GM23338 (cell line): ENCODE data around the gene ARHGAP42. TPM values are rescaled to one million over a fixed set of nuclear protein-coding genes. Genes with fewer than 3 reads are reported as not detected.

Source experiments
- ATAC-seq: fragments of 200-7000 bp; cut with Tn5 transposase; 3 replicates; pipeline ENCODE4 v1.9.1; 2020
- DNase-seq: peaks from one replicate; pipeline ENCODE4 v3.0.0-alpha.2; 2015; ENCODE audit warnings: low spot score
- H2AFZ ChIP-seq: fragments of 200-600 bp; sonication (generic); 2 replicates; pipeline ENCODE4 v1.8.0; 2016; ENCODE audit warnings: antibody characterized with exemption, mild to moderate bottlenecking, moderate library complexity
- H3F3A ChIP-seq: fragments of 200-600 bp; sonication (generic); replicated peaks from 2 replicates; pipeline ENCODE4 v1.8.0; 2017; ENCODE audit warnings: antibody characterized with exemption, mixed run types, low read depth
- H3K27ac ChIP-seq: fragments of 200-600 bp; sonication (generic); 2 replicates; pipeline ENCODE4 v1.6.1; 2016; ENCODE audit warnings: low read depth
- H3K27me3 ChIP-seq: fragments of 200-600 bp; sonication (generic); 2 replicates; pipeline ENCODE4 v1.8.0; 2016; ENCODE audit warnings: mild to moderate bottlenecking, mixed run types, moderate library complexity; ENCODE audit not compliant: insufficient read depth
- H3K36me3 ChIP-seq: fragments of 200-600 bp; sonication (generic); 2 replicates; pipeline ENCODE4 v1.8.0; 2016; ENCODE audit warnings: mild to moderate bottlenecking; ENCODE audit not compliant: insufficient read depth
- H3K4me1 ChIP-seq: fragments of 200-600 bp; sonication (generic); 2 replicates; pipeline ENCODE4 v1.8.0; 2016; ENCODE audit warnings: mild to moderate bottlenecking, moderate library complexity; ENCODE audit not compliant: insufficient read depth
- H3K4me2 ChIP-seq: fragments of 200-600 bp; sonication (generic); 2 replicates; pipeline ENCODE4 v1.7.1; 2017; ENCODE audit warnings: mixed run types
- H3K4me3 ChIP-seq: fragments of 200-600 bp; sonication (generic); 2 replicates; pipeline ENCODE4 v1.6.1; 2016; ENCODE audit warnings: mixed run types
- H3K79me2 ChIP-seq: fragments of 200-600 bp; sonication (generic); replicated peaks from 2 replicates; pipeline ENCODE4 v1.8.0; 2017; ENCODE audit warnings: mild to moderate bottlenecking; ENCODE audit not compliant: insufficient read depth
- H3K9me2 ChIP-seq: fragments of 200-600 bp; sonication (generic); 2 replicates; pipeline ENCODE4 v1.8.0; 2017; ENCODE audit not compliant: insufficient read depth
- H4K20me1 ChIP-seq: fragments of 200-600 bp; sonication (generic); replicated peaks from 2 replicates; pipeline ENCODE4 v1.8.0; 2017; ENCODE audit warnings: mild to moderate bottlenecking; ENCODE audit not compliant: insufficient read depth
- H3K27ac Mint-ChIP-seq: 2 replicates; pipeline ENCODE4 v1.8.0; 2020; ENCODE audit warnings: inconsistent platforms, mild to moderate bottlenecking, moderate library complexity, mixed read lengths
- H3K27me3 Mint-ChIP-seq: 3 replicates; pipeline ENCODE4 v1.8.0; 2022; ENCODE audit warnings: low read depth, mild to moderate bottlenecking, moderate library complexity, mixed read lengths, inconsistent platforms; ENCODE audit not compliant: insufficient read depth, poor library complexity
- H3K36me3 Mint-ChIP-seq: 3 replicates; pipeline ENCODE4 v1.8.0; 2021; ENCODE audit warnings: low read depth, mild to moderate bottlenecking, inconsistent platforms, moderate library complexity, mixed read lengths
- H3K4me1 Mint-ChIP-seq: 3 replicates; pipeline ENCODE4 v1.8.0; 2020; ENCODE audit warnings: mild to moderate bottlenecking, inconsistent platforms, mixed read lengths
- H3K4me3 Mint-ChIP-seq: 3 replicates; pipeline ENCODE4 v1.8.0; 2021; ENCODE audit warnings: moderate library complexity, mild to moderate bottlenecking, inconsistent platforms, mixed read lengths
- H3K9me3 Mint-ChIP-seq: 3 replicates; pipeline ENCODE4 v1.8.0; 2020; ENCODE audit warnings: moderate library complexity, mild to moderate bottlenecking, inconsistent platforms, mixed read lengths
- CTCF ChIP-seq, 2 experiments: fragments of 200-600 bp in 1 of 2; sonication (generic) in 1 of 2; conservative IDR thresholded peaks; 2 replicates each; pipeline versions ENCODE4 v1.5.1 to v1.6.1; 2016 to 2017; ENCODE audit warnings: antibody characterized with exemption in 2 of 2, low read depth in 2 of 2, mild to moderate bottlenecking in 2 of 2, moderate library complexity in 1 of 2
- ETS1 ChIP-seq: IDR thresholded peaks from 2 replicates; pipeline ENCODE4 v1.6.1; 2016; ENCODE audit warnings: antibody characterized with exemption
- EZH2 ChIP-seq: fragments of 200-600 bp; sonication (generic); IDR thresholded peaks from one replicate; pipeline ENCODE4 v1.8.0; 2017; ENCODE audit warnings: antibody characterized with exemption, mild to moderate bottlenecking, low read depth; ENCODE audit not compliant: unreplicated experiment
- EZH2phosphoT487 ChIP-seq: fragments of 200-600 bp; sonication (generic); IDR thresholded peaks from one replicate; pipeline ENCODE4 v1.8.1; 2018; ENCODE audit warnings: antibody characterized with exemption; ENCODE audit not compliant: unreplicated experiment
- NANOG ChIP-seq: IDR thresholded peaks from 2 replicates; pipeline ENCODE4 v1.6.1; 2016; ENCODE audit warnings: antibody characterized with exemption, borderline replicate concordance
- POLR2AphosphoS5 ChIP-seq: IDR thresholded peaks from 2 replicates; pipeline ENCODE4 v1.6.1; 2016; ENCODE audit warnings: antibody characterized with exemption, low read depth
- REST ChIP-seq: IDR thresholded peaks from one replicate; pipeline ENCODE4 v1.6.1; 2018; ENCODE audit warnings: antibody characterized with exemption; ENCODE audit not compliant: unreplicated experiment
- STAT1 ChIP-seq: IDR thresholded peaks from one replicate; pipeline ENCODE4 v1.6.1; 2016; ENCODE audit warnings: antibody characterized with exemption; ENCODE audit not compliant: unreplicated experiment
- ZNF331 ChIP-seq: fragments of 250-450 bp; sonication (Bioruptor Pico); IDR thresholded peaks from 2 replicates; pipeline ENCODE4 v1.5.0; 2020; ENCODE audit warnings: low read depth, mild to moderate bottlenecking, moderate library complexity
- polyA plus RNA-seq: library from polyadenylated mRNA; unstranded; fragments of >200 nt; fragmentation: Nextera tagmentation; extraction: Ambion mirVana; gene quantifications from 2 replicates; pipeline ENCODE4 v1.2.1, GENCODE V29; 2016
- total RNA-seq: library from RNA; depleted of rRNA; stranded (reverse); fragments of >200 nt; shearing (Covaris generic); gene quantifications from 2 replicates; pipeline ENCODE4 v1.2.3, GENCODE V29; 2014

ARHGAP42 gene
- total and polyA plus RNA-seq, 2 experiments from 2014 or later: 23.7 to 35.7 TPM

- TF ChIP-seq REST: no peak
- no peak for TF ChIP-seq EZH2phosphoT487
Observed at GRCh38 chr11:100641456-100641855, 45.6 kb upstream of the ARHGAP42 start (continued).

GRCh38 chr11:100646545-100646944, 40.5 kb upstream of the ARHGAP42 start:
- no peak overlapping the region for H3K27ac ChIP-seq
- no peak for TF ChIP-seq CTCF (conservative IDR thresholded peaks at IDR 0.05; ENCODE audit: low read depth in 2 of 2)
- no peak for TF ChIP-seq POLR2AphosphoS5
- TF ChIP-seq ETS1: no peak
- no peak for TF ChIP-seq EZH2phosphoT487
- H2AFZ ChIP-seq: no peak overlapping the region
- H4K20me1 ChIP-seq: no peaks in the 10 kb centered on the region
- H3K27me3 Mint-ChIP-seq: peaks cover 1% of the 10 kb centered on the region
- no peaks in the 10 kb centered on the region for H3K36me3 ChIP-seq
- H3F3A ChIP-seq: no peaks in the 10 kb centered on the region
- no peak for ATAC-seq
- no peak overlapping the region for H3K4me3 ChIP-seq
- H3K79me2 ChIP-seq: no peaks in the 10 kb centered on the region
- H3K36me3 Mint-ChIP-seq: no peaks in the 10 kb centered on the region
- H3K4me1 ChIP-seq: no peaks in the 10 kb centered on the region
- H3K4me1 Mint-ChIP-seq: 0 out of 3 replicates have a peak, but pooled peaks cover 2% of the 10 kb centered on the region
- no peaks in the 10 kb centered on the region for H3K27me3 ChIP-seq
- no peaks in the 10 kb centered on the region for H3K9me3 Mint-ChIP-seq
- H3K4me3 Mint-ChIP-seq: no peak overlapping the region
- H3K4me2 ChIP-seq: no peak overlapping the region
- DNase-seq: no peak
- H3K27ac Mint-ChIP-seq: no peak overlapping the region
- H3K9me2 ChIP-seq: 0 out of 2 replicates have a peak, but pooled peaks cover 3% of the 10 kb centered on the region

DNA sequence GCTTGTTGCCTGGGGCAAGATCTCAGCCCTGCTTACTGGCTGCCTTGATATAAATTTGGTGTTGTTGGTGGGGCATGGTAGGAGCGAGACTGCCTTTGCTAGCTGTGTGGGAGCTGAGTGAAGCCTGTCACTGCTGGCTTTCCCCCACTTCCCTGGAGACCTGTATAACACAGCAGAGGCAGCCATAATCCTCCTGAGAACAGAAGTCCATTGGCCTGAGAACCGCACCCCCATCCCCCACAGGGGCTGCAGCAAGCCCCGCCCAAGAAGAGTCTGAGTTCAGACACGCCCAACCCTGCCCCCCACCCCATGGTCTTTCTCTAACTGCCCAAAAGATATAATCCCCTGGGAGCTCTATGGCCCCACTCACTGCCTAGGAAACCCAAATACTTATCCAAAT, 39.2 kb upstream of the ARHGAP42 start:
- peak; percentile 12 for DNase-seq
- H3K36me3 Mint-ChIP-seq: no peaks in the 10 kb centered on the region
- H3K27me3 Mint-ChIP-seq: peaks cover 1% of the 10 kb centered on the region
- H3K4me3 ChIP-seq: no peak overlapping the region
- H3K9me2 ChIP-seq: 0 out of 2 replicates have a peak, but pooled peaks cover 3% of the 10 kb centered on the region
- H4K20me1 ChIP-seq: no peaks in the 10 kb centered on the region
- H3K27me3 ChIP-seq: no peaks in the 10 kb centered on the region
- H3K27ac Mint-ChIP-seq: no peak overlapping the region
- H3F3A ChIP-seq: no peaks in the 10 kb centered on the region
- no peaks in the 10 kb centered on the region for H3K36me3 ChIP-seq
- no peaks in the 10 kb centered on the region for H3K79me2 ChIP-seq
- no peak overlapping the region for H3K4me3 Mint-ChIP-seq
- no peak overlapping the region for H3K4me2 ChIP-seq
- no peaks in the 10 kb centered on the region for H3K9me3 Mint-ChIP-seq
- H3K27ac ChIP-seq: no peak overlapping the region
- H3K4me1 Mint-ChIP-seq: 0 out of 3 replicates have a peak, but pooled peaks cover 2% of the 10 kb centered on the region
- no peak for ATAC-seq
- no peaks in the 10 kb centered on the region for H3K4me1 ChIP-seq
- peak overlapping the region; percentile 75 for H2AFZ ChIP-seq
- TF ChIP-seq NANOG (no peak), STAT1 (no peak), ZNF331 (CRISPR knock-in tag) (no peak), CTCF (conservative IDR thresholded peaks at IDR 0.05; ENCODE audit: low read depth in 2 of 2) (no peak), REST (no peak), EZH2 (no peak)
